NT2/D1 (cell line): ENCODE data around the gene SHISAL2A.

Experiments
- DNase-seq: peaks from one replicate; pipeline ENCODE4 v3.0.0-alpha.2; 2011; ENCODE audit warnings: low read depth, low spot score
- H3K27me3 ChIP-seq: 2 replicates; pipeline ENCODE4 v1.6.0; 2011; ENCODE audit warnings: mild to moderate bottlenecking; ENCODE audit not compliant: insufficient read length, insufficient read depth
- H3K36me3 ChIP-seq: 2 replicates; pipeline ENCODE4 v1.6.1; 2011; ENCODE audit warnings: mild to moderate bottlenecking, low read length, mixed read lengths; ENCODE audit not compliant: insufficient read depth, insufficient read length
- H3K4me1 ChIP-seq: 2 replicates; pipeline ENCODE4 v1.5.1; 2011; ENCODE audit not compliant: insufficient read depth, insufficient read length
- H3K4me3 ChIP-seq: 2 replicates; pipeline ENCODE4 v1.5.1; 2011; ENCODE audit warnings: low read depth; ENCODE audit not compliant: insufficient read length
- H3K9ac ChIP-seq: 2 replicates; pipeline ENCODE4 v1.6.0; 2011; ENCODE audit warnings: low read depth; ENCODE audit not compliant: insufficient read length
- H3K9me3 ChIP-seq: 2 replicates; pipeline ENCODE4 v1.5.1; 2011; ENCODE audit warnings: mild to moderate bottlenecking, low read length; ENCODE audit not compliant: insufficient read depth
- SUZ12 ChIP-seq: IDR thresholded peaks from 2 replicates; pipeline ENCODE4 v1.6.1; 2011; ENCODE audit not compliant: insufficient read length, insufficient read depth; ENCODE audit errors: extremely low read depth
- YY1 ChIP-seq: IDR thresholded peaks from 2 replicates; pipeline ENCODE4 v1.6.1; 2011; ENCODE audit not compliant: insufficient read length, insufficient read depth
- ZNF274 ChIP-seq: IDR thresholded peaks from 2 replicates; pipeline ENCODE4 v1.6.1; 2011; ENCODE audit warnings: mild to moderate bottlenecking, low read depth, low read length

The SHISAL2A gene

GRCh38 chr1:52602856-52603600 lies 29.9 kb upstream of the SHISAL2A start:
- TF ChIP-seq YY1 (no peak), ZNF274 (no peak), SUZ12 (no peak)
- Histone ChIP-seq H3K4me1 (peaks cover 11% of the 10 kb centered on the region), H3K36me3 (peaks cover 44% of the 10 kb centered on the region), H3K9ac (peak overlapping the region; percentile 76), H3K9me3 (no peaks in the 10 kb centered on the region; the same call in 1 of the 2 replicates), H3K27me3 (peaks cover 19% of the 10 kb centered on the region), H3K4me3 (peak overlapping the region; percentile 61)
- DNase-seq: no peak

GRCh38 chr1:52603630-52604029 lies 29.3 kb upstream of the SHISAL2A start:
- peaks cover 50% of the 10 kb centered on the region for H3K36me3 ChIP-seq
- no peaks in the 10 kb centered on the region; the same call in 1 of the 2 replicates for H3K9me3 ChIP-seq
- DNase-seq: no peak
- TF ChIP-seq SUZ12 (no peak), ZNF274 (no peak), YY1 (no peak)
- peaks cover 11% of the 10 kb centered on the region for H3K4me1 ChIP-seq
- no peak overlapping the region for H3K4me3 ChIP-seq
- peaks cover 19% of the 10 kb centered on the region for H3K27me3 ChIP-seq
- H3K9ac ChIP-seq: no peak overlapping the region

- DNase-seq: no peak
- H3K36me3 ChIP-seq: peaks cover 54% of the 10 kb centered on the region
- H3K4me3 ChIP-seq: no peak overlapping the region
- H3K9ac ChIP-seq: no peak overlapping the region
- peaks cover 11% of the 10 kb centered on the region for H3K4me1 ChIP-seq
- TF ChIP-seq SUZ12: no peak
- no peak for TF ChIP-seq ZNF274
- no peak for TF ChIP-seq YY1
- no peaks in the 10 kb centered on the region for H3K9me3 ChIP-seq
- H3K27me3 ChIP-seq: peaks cover 19% of the 10 kb centered on the region
Measured at GRCh38 chr1:52604063-52604770, 28.8 kb upstream of the SHISAL2A start.

DNA sequence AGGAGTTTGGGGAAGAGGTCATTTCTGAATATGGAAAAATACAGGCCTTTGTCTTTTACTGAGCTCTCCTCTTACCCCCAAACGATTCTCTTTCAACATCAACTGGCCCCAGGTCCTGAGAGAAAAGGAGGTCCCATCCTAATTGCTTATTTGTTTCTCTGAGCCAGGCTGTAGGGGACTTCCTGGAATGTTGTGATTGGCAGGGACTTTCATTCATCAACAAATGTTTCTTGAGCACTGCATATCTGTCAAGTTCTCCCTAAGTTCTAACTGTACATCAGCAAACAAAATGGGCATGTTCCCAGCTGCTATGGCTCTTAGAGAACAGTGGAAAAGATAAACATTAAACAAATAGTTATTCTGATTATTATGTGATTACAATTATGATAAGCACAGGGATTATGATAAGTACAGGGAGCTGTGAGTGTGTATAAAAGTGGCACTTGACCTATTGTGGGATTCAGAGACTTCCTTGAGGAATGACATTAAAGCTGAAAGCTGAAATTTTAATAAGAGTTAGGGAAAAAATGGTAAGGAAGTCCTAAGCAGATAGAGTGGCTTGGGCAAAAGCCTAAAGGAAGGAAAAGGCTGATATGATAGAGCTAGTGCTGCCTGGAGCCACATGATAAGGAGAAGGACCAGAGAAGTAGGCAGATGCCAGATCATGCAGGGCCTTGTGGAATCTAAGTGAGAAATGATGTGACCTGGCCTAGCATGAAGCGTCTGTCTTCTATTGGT lies 19.2 kb upstream of the SHISAL2A start:
- DNase-seq: peak; percentile 85
- Histone ChIP-seq H3K9ac (no peak overlapping the region), H3K9me3 (no peaks in the 10 kb centered on the region), H3K4me3 (no peak overlapping the region), H3K4me1 (peaks cover 7% of the 10 kb centered on the region), H3K36me3 (peaks cover 3% of the 10 kb centered on the region), H3K27me3 (no peaks in the 10 kb centered on the region)
- no peak for TF ChIP-seq ZNF274
- TF ChIP-seq YY1: no peak
- TF ChIP-seq SUZ12: no peak

GRCh38 chr1:52614671-52615070 lies 18.3 kb upstream of the SHISAL2A start:
- DNase-seq: no peak
- H3K4me1 ChIP-seq: peaks cover 7% of the 10 kb centered on the region
- no peak for TF ChIP-seq SUZ12
- no peak for TF ChIP-seq ZNF274
- TF ChIP-seq YY1: no peak
- no peak overlapping the region for H3K9ac ChIP-seq
- no peak overlapping the region for H3K4me3 ChIP-seq
- no peaks in the 10 kb centered on the region for H3K9me3 ChIP-seq
- H3K27me3 ChIP-seq: no peaks in the 10 kb centered on the region
- H3K36me3 ChIP-seq: no peaks in the 10 kb centered on the region

GRCh38 chr1:52615489-52616042 lies 17.4 kb upstream of the SHISAL2A start:
- H3K9me3 ChIP-seq: no peaks in the 10 kb centered on the region
- no peaks in the 10 kb centered on the region for H3K27me3 ChIP-seq
- no peak for TF ChIP-seq YY1
- TF ChIP-seq ZNF274: no peak
- TF ChIP-seq SUZ12: no peak
- no peak overlapping the region for H3K4me3 ChIP-seq
- H3K36me3 ChIP-seq: no peaks in the 10 kb centered on the region
- no peak for DNase-seq
- H3K9ac ChIP-seq: no peak overlapping the region
- H3K4me1 ChIP-seq: peaks cover 7% of the 10 kb centered on the region
